Activated T-cell treated with anti-CD3 and anti-CD28 coated beads, Interleukin-2, amount 50 U/mL, for 1 hour (primary cell): ENCODE results near the gene TEX38.
A peak's percentile ranks its signal among the peaks of the same experiment; 100 is the strongest.
"Not testable (repeated sequence)": the region's sequence is repeated elsewhere in the genome, so short reads cannot be mapped to it uniquely, and the experiment has no call there.

Experiments used
- DNase-seq: peaks from one replicate; pipeline ENCODE4 v3.0.0-alpha.2; 2020

TEX38 gene

DNA sequence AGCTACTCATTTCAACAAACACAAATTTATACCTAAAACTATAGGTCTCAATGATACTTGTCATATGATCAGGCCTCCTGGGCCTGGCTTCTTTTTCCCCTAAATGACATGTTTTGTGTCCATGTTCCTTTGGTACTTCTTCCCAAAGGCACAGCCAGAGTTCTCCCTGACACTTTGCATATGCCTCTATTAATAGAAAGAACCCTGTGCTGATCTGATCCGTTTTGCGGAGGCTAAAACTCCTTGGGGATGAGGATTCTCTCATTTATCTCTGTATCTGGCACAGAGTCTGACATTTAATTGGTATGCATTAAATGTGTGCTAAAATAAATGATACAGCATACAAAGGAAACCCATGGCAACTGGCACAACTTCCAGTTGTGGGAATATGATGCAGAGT is 15.0 kb upstream of the TEX38 start:
- no peak for DNase-seq

DNA sequence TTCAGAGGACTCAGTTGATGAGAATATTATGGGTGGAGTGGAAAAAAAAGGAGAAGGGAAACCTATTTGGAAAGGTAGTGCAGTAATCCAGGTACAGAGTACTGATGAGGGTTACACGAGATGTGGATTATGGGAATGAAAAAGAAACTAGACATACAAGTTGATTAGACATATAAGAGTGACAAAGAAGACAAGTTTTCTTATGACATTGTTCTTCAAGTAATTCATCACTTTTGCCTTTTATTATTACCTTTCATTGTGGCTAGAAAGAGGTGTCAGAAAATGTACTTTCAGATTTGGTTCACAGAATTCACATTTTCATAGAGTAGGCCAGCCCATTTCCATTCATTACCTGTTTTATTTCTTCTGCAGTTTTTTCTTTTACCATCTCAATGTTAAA is 13.9 kb upstream of the TEX38 start:
- DNase-seq, result no peak

DNA sequence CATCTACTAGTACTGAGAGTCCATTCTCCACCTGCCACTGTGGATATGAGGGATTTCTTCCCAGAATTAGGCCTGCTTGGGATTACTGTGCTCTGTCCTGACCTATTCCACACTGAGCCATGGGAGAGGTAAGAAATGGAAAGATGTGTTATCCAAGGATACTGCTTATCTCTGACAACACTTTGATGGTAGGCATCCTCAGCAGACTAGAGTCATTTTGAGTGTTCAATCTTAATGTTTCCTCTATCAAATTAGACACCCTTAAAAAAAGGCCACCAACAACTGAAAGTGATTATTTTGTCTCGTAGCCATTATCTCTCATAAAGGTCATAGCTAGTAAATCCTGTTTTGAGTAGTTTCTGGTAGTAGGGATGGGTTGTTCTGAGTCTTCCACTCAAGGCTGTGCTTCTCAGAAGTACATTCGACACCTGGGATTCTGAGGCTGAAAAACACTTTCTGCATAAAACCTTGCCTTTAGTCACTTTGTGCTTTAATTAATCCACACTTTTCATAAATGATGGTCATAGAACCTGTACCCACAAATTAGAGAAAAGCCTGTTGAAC is 12.3 kb upstream of the TEX38 start:
- DNase-seq, result no peak

DNA sequence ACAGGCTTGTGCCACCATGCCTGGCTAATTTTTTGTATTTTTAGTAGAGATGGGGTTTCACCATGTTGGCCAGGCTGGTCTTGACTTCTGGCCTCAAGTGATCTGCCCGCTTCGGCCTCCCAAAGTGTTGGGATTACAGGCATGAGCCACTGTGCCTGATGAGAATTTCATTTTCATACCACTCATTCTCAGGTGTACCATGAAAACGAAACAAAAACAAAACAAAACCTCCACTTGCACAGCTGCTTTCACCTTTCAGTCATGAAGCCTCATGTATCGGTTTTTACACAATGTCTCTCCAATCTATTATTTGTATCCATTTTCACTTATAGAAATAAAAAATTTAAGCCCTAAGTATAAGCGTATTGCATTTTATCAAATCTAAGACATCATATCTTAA is 11.5 kb upstream of the TEX38 start:
- DNase-seq, result not testable (repeated sequence)

DNA sequence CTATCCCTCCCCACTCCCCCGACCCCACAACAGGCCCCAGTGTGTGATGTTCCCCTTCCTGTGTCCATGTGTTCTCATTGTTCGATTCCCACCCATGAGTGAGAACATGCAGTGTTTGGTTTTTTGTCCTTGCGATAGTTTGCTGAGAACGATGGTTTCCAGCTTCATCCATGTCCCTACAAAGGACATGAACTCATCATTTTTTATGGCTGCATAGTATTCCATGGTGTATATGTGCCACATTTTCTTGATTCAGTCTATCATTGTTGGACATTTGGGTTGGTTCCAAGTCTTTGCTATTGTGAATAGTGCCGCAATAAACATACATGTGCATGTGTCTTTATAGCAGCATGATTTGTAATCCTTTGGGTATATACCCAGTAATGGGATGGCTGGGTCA is 8.7 kb upstream of the TEX38 start:
- DNase-seq, result not testable (repeated sequence)

DNA sequence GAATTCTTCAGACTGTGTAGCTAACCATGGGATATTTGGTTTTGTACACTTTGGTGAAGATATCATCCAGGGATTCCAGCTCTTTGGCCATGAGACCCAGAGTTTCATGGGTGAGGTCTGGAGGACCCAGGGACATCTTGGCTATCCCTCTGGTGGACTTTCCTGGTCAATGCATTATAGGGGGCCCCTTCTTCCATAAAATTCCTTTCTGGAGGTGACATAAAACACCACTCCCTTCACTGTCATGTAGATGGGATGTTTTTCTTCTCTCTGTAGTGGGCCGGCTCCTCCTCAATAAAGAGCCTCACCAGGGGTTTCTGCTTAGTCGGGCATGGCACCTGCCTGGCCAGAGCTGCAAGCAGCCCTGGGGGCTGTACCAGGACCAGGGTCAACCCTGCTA is 5.7 kb upstream of the TEX38 start:
- DNase-seq, result no peak

DNA sequence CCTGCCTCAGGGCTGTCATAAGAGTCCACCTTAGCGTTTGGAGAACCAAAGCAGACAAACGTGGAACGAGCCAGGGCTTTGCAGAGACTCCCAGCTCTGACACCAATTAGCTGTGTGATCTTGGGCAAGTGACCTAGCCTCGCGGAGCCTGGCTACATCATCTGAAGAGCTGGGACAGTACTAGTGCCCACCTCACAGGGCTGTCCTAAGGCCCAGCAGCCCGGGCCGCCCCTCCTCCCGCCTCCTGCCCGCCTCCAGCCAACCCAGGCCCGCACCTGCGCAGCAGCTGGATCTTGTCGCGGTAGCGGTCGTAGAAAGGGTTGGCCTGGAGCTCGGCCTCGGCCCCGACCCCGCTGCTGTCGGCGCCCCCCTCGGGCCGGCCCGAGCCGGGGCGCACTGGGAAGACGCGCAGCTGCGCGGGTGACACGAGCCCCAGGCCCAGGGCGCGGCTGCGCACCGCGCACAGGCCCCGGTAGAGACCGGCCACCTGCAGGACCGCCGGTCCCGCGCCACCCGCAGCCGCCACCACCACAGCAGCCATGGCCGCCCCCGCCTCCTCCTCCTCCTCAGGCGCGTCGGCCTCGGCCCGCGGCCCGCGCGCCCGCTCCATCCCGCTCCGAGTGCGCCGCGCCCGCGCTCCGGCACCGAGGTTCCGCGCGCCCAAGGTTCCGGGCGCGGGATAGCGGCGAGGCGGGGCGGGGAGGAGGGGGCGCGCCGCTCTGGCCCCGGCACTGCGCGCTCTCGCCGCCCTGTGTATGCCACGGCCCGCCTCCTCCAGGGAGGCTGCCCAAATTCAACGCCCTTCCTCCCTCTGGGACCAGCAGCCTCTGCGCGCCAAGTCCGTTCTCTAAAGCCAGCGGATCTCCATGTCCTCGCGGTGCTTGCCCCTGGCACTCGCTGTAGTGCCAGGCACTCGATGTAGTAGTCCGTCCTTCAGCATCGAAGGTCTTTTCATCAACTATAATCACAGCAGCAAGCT is 3.6 kb upstream of the TEX38 start, which contains the start of gene ATPAF1:
ATPAF1 (minus strand) TSS at position 583 of the 979 bp plus-strand sequence; CDS start at position 541, 42 bp downstream.
- peak; percentile 70 for DNase-seq

DNA sequence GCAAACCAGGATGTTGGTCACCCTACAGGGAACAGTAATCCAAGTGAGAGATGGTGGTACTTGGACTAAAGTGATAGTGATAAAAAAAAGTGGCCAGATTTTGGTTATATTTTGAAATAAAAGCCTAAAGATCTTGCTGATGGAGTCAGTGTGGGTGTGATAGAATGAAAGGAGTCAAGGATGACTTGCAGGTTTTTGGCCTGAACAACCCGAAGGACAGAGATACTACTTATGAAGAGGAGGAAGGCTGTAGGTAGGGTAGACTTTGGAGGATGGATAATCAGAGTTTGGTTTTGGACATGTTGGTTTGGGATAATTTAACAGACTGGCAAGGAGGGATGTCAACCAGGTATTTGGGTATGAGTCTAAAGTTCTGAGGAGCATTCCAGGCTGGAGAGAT is 1.5 kb upstream of the TEX38 start:
- DNase-seq, result no peak

DNA sequence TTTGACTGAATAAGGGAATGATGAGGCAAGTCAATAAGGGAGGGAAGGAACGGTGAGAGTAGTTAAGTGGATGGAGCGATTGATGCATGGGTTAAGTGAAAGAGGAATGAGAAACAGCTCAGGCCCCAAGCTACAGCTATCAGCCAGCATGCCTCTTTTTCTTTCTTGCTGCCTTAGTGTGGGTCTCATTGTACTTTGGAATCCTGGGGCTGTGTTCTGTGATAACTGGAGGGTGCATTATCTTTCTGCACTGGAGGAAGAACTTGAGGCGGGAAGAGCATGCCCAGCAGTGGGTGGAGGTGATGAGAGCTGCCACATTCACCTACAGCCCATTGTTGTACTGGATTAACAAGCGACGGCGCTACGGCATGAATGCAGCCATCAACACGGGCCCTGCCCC is 1.0 kb downstream of the TEX38 start:
- DNase-seq, result no peak

DNA sequence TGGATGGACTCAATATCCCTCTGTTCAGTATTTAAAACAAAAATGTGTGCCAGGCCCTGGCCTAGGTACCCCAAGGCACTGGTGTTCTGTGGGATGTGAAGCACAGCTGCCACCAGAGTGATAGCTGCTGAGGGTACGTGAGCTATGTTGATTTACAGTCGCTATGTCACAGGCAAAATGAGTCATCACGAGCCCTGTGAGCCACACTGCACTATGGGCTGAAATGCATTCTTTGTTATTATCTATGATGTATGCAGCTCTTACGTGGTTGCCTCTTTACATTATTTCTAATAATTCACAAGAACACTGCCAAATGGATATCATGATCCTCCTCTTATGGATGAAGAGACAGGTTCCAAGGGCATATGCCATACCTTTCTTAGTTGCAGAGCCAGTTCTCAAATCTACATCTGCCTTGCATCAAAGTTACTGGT is 2.1 kb downstream of the TEX38 start:
- no peak for DNase-seq

DNA sequence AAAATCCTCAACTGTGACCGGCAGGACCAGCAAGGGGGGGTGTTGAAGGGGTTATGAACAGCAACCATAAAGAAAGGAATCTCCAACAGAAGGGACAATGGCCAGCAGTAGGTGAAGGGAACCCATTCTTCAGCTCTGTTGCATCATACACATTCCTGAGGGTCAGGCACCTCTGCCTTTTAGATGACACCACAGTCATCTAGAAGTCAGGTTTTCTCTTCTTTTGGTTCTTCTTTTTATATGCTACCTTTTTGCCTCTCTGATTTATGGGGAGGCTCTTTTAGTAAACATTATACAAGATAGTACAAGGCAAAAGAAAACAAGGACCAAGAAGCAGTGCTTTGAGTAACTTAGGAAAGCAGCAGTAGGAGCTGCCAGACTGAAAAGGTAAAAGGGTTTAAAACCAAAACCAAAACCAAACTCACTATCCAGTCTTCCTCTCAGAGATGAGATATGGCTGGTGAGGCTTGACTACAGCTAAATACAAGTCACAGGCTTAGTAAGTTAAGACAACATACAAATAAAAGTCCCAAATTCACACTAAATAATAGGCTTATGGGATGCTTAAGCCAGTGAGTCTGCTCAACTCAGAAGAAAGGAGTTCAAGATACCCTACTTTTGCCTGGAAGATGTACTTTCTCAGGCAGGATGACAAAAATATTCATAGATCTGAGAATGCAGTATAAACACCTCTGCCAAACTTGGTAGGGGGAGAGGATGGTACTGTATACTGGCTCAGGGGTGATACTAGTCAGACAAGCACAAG is 4.1 kb downstream of the TEX38 start:
- DNase-seq, result no peak

DNA sequence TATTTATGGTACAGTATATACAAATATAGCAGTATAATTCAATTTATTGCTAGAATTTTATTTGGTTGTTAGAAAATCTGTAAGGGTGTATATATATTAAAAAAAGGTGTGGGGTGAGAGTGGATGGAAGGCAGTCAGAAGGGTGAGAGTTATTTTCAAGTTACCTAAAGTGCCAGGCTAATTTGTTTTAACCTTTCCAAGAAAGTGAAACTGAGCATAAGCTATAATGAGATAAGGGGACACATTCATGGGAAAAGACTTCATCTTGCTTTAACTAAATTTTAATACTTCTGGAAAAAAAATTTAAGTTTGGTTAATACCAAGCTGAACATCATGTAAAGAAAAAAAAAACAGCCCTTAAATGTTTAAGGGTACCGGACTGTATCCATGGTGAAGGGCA is 4.9 kb downstream of the TEX38 start:
- DNase-seq, result no peak

DNA sequence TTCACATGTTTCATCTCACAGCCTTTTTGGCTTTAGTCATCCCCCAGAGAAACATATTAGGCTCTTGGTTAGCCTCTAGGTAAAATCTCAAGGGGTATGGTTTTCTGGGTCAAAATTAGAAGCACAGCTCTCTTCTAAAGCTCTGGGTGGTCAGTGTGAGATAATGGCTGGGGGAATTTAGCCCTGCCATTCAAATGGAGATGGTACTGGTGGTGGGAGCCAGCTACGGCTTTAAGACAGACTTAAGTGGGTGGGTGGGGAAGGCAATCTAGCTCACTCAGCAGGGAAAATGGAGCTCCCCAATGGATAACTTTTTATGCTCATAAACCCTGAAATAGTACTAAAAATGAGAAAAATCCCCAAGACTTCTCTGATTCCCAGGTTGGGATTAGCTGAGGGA is 5.7 kb downstream of the TEX38 start:
- DNase-seq, result no peak

DNA sequence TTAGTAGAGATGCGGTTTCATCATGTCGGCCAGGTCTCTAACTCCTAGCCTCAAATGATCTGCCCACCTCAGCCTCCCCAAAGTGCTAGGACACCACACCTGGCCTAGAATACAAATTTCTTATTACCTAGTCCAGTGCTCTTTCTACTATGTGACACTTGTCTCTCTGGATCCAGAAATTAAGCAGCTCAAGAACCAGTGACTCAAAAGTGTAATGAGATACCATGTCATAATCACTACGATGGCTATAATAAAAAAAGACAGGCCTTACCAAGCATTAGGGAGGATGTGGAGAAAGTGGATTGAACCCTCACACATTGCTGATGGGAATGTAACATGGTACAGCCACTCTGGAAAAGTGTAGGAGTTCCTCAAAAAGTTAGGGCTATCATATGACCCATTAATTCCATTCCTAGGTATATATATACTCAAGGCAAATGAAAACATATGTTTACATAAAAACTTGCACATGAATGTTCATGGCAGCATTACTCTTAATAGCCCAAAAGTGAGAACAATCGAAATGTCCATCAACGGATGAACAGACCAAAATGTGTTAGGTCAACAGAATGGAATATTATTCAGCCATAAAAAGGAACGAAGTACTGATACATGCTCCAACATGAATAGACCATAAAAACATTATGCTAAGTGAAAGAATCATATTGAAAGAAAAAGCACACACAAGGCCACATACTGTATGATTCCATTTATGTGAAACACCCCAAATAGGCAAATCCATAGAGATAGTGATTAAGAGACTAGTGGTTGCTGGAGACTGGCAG is 8.3 kb downstream of the TEX38 start:
- DNase-seq, result no peak

DNA sequence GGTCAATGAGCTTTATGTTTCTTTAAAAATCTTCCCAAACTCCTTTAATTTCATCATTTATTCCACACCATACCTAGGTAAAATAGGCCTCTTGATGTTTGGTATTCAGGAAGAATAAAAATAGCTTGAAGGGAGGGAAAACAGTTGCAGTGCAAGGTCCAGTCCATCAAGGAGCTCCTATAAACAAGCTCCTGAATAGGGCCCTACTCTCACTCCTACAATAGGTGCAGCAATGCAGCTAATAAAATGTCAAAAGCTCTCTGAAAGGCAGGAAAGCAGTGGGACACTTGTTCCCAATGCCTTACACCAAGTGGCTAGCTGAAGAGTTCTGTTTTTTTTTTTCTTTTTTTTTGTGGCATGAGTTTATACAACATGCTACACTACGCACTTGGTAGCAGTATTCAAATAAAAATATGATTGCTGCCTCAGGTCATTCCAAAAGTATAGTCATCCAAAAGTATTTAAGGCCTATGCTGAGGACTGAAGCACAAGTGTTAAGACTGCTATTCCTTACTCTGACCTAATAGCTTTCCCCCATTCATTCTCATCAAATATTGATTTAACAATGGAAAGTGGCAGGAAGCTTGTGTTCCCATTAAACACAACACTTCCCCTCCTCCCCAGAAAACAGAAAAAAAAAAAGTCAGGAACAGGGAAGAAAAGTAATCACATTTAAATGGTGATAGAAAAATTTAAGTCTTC is 9.8 kb downstream of the TEX38 start:
- no peak for DNase-seq

DNA sequence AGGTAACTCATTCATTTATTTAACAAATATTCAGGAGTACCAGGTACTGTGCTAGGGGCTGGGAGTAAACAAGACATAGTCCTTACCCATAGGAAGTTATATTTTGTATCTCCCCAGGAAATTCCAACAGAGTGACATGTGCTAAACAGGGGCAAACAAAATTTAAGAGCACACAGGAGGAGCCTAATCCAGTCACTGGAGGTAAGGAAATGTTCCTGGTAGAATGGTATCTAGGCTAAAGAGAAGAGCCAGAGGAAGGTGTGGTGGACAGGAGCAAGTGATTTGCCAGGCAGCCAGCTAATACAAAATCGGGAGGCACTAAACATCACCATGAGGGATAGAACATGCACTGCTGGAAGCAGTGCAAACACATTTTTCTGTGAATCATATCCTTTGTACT is 10.4 kb downstream of the TEX38 start:
- no peak for DNase-seq

DNA sequence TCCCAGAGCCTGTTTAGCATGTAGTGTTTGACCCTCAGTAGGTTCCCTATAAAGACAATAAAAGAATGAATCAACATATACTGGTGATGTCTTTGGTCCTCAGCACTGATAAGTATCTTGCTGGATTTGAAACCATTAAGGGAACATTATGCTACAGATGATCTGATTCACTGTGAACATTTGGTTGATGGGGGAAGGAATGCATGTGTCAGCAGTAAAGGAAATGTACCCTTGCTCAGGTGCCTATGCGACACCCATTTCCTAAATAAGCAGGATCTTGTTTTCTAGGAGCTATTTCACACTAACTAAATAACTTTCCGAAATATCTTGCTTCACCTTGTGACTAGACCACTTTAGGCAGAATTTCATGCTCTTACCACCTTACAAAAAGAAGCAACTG is 13.0 kb downstream of the TEX38 start:
- DNase-seq, result no peak

DNA sequence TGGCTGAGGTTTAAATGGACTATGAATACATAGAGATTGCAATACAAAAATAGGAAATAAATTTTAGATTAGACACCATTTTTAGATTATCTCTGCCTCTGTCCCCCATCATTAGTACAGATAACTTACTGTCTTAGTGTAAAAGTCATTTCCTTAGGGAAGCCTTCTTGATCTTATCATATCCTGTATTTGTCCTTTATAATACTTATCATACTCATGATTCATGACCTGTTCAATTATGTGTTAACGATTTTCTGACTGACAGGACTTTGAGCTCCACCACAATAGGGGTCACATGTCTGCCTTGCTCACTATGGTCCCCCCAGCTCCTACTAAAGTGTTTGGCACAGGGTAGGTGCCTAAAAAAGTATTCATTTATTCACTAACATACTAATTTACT is 14.6 kb downstream of the TEX38 start:
- DNase-seq, result no peak

DNA sequence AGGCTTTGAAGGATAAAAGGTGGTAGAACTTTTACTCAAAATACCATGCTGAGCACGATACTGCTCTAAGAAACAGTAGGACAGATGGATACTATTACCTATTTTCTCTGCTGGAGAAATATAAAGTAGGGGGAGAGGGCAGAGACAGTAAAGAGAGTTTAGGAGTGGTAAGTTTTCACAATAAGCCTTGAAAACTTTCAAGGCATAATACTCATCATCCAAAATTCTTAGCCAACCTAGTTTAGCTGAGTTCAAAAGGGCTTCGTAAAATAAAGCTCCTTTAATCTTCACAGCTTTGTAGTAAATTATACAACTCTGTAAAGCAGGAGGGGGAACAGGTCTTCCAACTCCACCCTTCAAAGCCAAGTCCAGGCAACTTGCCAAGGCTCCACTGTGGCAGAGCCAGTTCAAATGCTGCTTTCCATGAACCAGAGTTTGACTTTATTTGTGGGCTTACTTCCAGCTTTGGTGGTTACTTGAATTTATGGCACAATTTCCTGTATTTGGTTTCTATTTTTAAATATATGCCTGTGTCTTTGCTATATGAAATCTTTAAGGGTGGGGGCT is 15.5 kb downstream of the TEX38 start:
- DNase-seq, result no peak

DNA sequence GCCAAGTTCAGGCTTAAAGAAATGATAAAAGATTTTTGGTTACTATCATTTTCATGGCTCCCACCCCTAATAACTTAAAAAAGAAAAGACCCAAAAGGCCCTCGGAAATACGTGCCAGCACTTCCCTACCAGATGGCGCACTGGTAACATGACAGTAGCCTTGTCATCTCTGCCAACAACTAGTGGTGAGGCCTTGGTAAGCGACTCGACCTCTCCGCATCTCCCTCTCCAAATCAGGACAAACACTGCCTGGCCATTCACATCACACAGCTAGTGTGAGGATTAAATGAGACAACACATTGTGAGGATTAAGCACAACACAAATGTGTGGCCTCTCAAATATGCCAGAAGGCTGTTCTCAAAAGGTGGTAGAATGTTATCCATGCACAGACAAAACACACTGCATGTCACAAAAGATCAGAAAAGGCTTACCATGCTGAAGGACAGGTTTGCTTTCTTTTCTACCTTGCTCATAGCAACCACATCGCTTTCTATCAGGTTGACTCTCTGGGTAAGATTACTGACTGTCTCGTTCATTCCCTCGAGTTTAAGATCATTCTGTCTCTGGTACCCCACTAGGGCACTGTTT is 16.4 kb downstream of the TEX38 start:
- no peak for DNase-seq

DNA sequence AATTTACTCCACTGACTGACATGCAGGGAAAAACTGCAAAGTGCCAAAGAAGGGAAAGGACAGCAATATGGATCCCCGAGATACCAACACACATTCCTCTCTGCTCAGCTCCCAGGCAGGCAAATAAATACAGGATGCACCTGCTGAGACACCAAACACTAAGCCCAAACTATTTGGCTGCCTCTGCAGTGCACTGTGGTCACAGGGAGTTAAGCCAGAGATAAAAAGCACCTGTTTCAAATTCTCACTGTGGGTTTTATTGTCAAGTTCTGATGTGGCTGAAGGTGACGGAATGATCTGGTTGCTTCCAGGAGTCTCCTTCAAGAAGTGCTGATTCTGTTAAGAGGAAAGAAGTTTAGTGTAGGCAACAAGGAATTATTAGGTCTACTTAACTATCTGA is 17.7 kb downstream of the TEX38 start:
- DNase-seq, result no peak
